Neural crest cell (in vitro differentiated cells): ENCODE measurements around the gene GALNT13. TPM values are rescaled to one million over a fixed set of nuclear protein-coding genes. Genes with fewer than 3 reads are reported as not detected.

Source experiments
- DNase-seq: peaks from one replicate; pipeline ENCODE4 v3.0.0; 2021; ENCODE audit warnings: low read depth, mixed read lengths, low spot score
- H3K27ac Mint-ChIP-seq: one replicate; pipeline ENCODE4 v1.8.0; 2021; ENCODE audit warnings: mild to moderate bottlenecking, mixed read lengths; ENCODE audit not compliant: unreplicated experiment
- H3K27me3 Mint-ChIP-seq: 2 replicates; pipeline ENCODE4 v1.8.0; 2021; ENCODE audit warnings: low read depth, mild to moderate bottlenecking, mixed read lengths
- H3K36me3 Mint-ChIP-seq: 2 replicates; pipeline ENCODE4 v1.8.0; 2021; ENCODE audit warnings: low read depth, mild to moderate bottlenecking, mixed read lengths
- H3K4me1 Mint-ChIP-seq: 2 replicates; pipeline ENCODE4 v1.8.0; 2021; ENCODE audit warnings: mixed read lengths
- H3K4me3 Mint-ChIP-seq: one replicate; pipeline ENCODE4 v1.8.0; 2021; ENCODE audit warnings: mild to moderate bottlenecking, mixed read lengths
- H3K9me3 Mint-ChIP-seq: 2 replicates; pipeline ENCODE4 v1.8.0; 2021; ENCODE audit warnings: mixed read lengths
- total RNA-seq: library from RNA; stranded (reverse); gene quantifications from 2 replicates; pipeline ENCODE4 v1.2.1, GENCODE V29; 2021
- TF ChIP-seq, protein P1 (sequence below): fragments of 200-600 bp; sonication (generic); conservative IDR thresholded peaks from 2 replicates; pipeline ENCODE4 v1.5.0; 2021; ENCODE audit warnings: antibody characterized with exemption, mild to moderate bottlenecking

GALNT13 gene
- total RNA-seq, 1 donor from 2014 or later, result 7.4 TPM

GRCh38 chr2:154049561-154049960 is 177.8 kb downstream of the GALNT13 start:
- no peaks in the 10 kb centered on the region for H3K36me3 Mint-ChIP-seq
- TF ChIP-seq, protein P1, sequence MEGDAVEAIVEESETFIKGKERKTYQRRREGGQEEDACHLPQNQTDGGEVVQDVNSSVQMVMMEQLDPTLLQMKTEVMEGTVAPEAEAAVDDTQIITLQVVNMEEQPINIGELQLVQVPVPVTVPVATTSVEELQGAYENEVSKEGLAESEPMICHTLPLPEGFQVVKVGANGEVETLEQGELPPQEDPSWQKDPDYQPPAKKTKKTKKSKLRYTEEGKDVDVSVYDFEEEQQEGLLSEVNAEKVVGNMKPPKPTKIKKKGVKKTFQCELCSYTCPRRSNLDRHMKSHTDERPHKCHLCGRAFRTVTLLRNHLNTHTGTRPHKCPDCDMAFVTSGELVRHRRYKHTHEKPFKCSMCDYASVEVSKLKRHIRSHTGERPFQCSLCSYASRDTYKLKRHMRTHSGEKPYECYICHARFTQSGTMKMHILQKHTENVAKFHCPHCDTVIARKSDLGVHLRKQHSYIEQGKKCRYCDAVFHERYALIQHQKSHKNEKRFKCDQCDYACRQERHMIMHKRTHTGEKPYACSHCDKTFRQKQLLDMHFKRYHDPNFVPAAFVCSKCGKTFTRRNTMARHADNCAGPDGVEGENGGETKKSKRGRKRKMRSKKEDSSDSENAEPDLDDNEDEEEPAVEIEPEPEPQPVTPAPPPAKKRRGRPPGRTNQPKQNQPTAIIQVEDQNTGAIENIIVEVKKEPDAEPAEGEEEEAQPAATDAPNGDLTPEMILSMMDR, result no peak
- H3K4me3 Mint-ChIP-seq, result no peak overlapping the region
- H3K27ac Mint-ChIP-seq, result no peak overlapping the region
- no peak for DNase-seq
- no peaks in the 10 kb centered on the region for H3K9me3 Mint-ChIP-seq
- no peaks in the 10 kb centered on the region for H3K27me3 Mint-ChIP-seq
- H3K4me1 Mint-ChIP-seq, result no peaks in the 10 kb centered on the region

DNA sequence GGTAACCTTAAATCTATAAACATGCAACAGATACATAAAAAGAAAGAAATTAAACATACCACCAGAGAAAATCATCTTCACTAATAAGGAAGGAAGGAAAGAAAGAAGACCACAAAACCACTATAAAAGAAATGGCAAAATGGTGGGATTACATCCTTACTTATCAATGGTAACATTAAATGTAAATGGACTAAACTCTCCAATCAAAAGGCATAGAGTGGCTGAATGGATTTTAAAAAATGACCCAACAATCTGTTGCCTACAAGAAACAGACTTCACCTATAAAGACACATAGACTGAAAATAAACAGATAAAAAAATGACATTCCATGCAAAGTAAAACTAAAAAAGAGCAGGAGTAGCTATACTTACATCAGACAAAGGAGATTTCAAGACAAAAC is 195.4 kb downstream of the GALNT13 start:
- no peaks in the 10 kb centered on the region for H3K27me3 Mint-ChIP-seq
- TF ChIP-seq, protein P1, result no peak
- H3K4me1 Mint-ChIP-seq, result no peaks in the 10 kb centered on the region

DNA sequence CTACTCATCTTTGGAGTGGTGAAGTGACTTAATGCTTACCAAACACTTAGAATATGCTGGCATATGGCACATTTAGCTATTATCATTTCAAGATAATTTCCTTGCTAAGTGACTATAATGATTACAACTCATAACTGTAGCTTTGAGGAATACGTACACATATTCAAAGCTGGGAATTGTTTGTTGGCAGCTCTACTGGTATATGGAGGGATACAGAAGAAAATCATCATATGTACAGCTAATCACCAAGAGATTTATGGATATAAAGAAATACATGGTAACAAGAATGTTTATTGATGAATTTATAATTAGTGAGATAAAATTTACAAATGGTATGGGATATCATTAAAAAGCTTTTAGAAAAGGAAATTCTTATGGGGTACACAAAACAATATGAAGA is 207.2 kb downstream of the GALNT13 start:
- Mint-ChIP-seq H3K4me1 (no peaks in the 10 kb centered on the region), H3K36me3 (no peaks in the 10 kb centered on the region), H3K27ac (no peak overlapping the region), H3K27me3 (no peaks in the 10 kb centered on the region), H3K9me3 (no peaks in the 10 kb centered on the region), H3K4me3 (no peak overlapping the region)
- TF ChIP-seq, protein P1, result no peak
- no peak for DNase-seq

More for the DNA sequence above, 195.4 kb downstream of the GALNT13 start:
- peaks cover 9% of the 10 kb centered on the region for H3K36me3 Mint-ChIP-seq
- no peak for DNase-seq
- H3K4me3 Mint-ChIP-seq, result no peak overlapping the region
- H3K9me3 Mint-ChIP-seq, result peaks cover 7% of the 10 kb centered on the region
- H3K27ac Mint-ChIP-seq, result no peak overlapping the region

- TF ChIP-seq, protein P1, result no peak
- H3K27ac Mint-ChIP-seq, result no peak overlapping the region
- DNase-seq, result no peak
- H3K4me1 Mint-ChIP-seq, result no peaks in the 10 kb centered on the region
- H3K4me3 Mint-ChIP-seq, result no peak overlapping the region
- no peaks in the 10 kb centered on the region for H3K9me3 Mint-ChIP-seq
- no peaks in the 10 kb centered on the region for H3K36me3 Mint-ChIP-seq
- H3K27me3 Mint-ChIP-seq, result no peaks in the 10 kb centered on the region
Observed at GRCh38 chr2:154092571-154092970, 220.8 kb downstream of the GALNT13 start.

GRCh38 chr2:154093856-154094255 is 222.1 kb downstream of the GALNT13 start:
- no peak overlapping the region for H3K4me3 Mint-ChIP-seq
- no peaks in the 10 kb centered on the region for H3K4me1 Mint-ChIP-seq
- no peaks in the 10 kb centered on the region for H3K36me3 Mint-ChIP-seq
- no peaks in the 10 kb centered on the region for H3K9me3 Mint-ChIP-seq
- no peak overlapping the region for H3K27ac Mint-ChIP-seq
- TF ChIP-seq, protein P1, result no peak
- no peak for DNase-seq
- H3K27me3 Mint-ChIP-seq, result no peaks in the 10 kb centered on the region
